Measurements from ENCODE around the gene MUC2. TPM values are rescaled to one million over a fixed set of nuclear protein-coding genes. Genes with fewer than 3 reads are reported as not detected.

Gene MUC2
- total and polyA plus RNA-seq, 10 of the 15 experiments (the other 5 are each of a cell fraction or from before 2014, with no cell fraction given): 0.23 TPM; not detected in 9

- no peak for TF ChIP-seq GABPA (IDR thresholded peaks at IDR 0.05; ENCODE audit: low read depth)
Measured at GRCh38 chr11:1071571-1072115, 3.0 kb upstream of the MUC2 start (continued).

- Histone ChIP-seq H3K79me2 (ENCODE audit: control insufficient read depth, insufficient read depth, low read length) (no peaks in the 10 kb centered on the region), H3K36me3 (ENCODE audit: control insufficient read depth in 2 of 2, insufficient read depth in 2 of 2, low read length in 1 of 2) (no peaks in the 10 kb centered on the region), H4K20me1 (ENCODE audit: control insufficient read depth, insufficient read depth) (no peaks in the 10 kb centered on the region), H3K9ac (ENCODE audit: control insufficient read depth, insufficient read depth, low read length) (no peak overlapping the region), H3K27ac (ENCODE audit: control insufficient read depth, insufficient read depth) (no peak overlapping the region), H3K4me1 (ENCODE audit: control insufficient read depth, insufficient read depth, low read length) (no peaks in the 10 kb centered on the region), H2AFZ (ENCODE audit: control insufficient read depth, low read depth, low read length) (no peak overlapping the region), H3K27me3 (replicated peaks in 1 of 2; ENCODE audit: control insufficient read depth in 2 of 2, insufficient read depth in 2 of 2, low read length in 1 of 2) (no peaks in the 10 kb centered on the region), H3K9me3 (replicated peaks; ENCODE audit: control insufficient read depth, insufficient read depth, low read length) (no peaks in the 10 kb centered on the region), H3K4me3 (no peak overlapping the region), H3K4me2 (ENCODE audit: control insufficient read depth, insufficient read depth) (no peak overlapping the region)
- DNase-seq (ENCODE audit: low read depth, low spot score) (no peak), ATAC-seq (no peak), FAIRE-seq (no peak)
- ChIA-PET RAD21 (ENCODE audit: unreplicated experiment) (no interaction called here), CTCF (no interaction called here), POLR2A (no interaction called here), SMC1A (ENCODE audit: uncharacterized antibody, unreplicated experiment) (no interaction called here)
- no TSS peak for BruUV-seq (replicated peaks)
- intact Hi-C loops (cut with micrococcal nuclease; ENCODE audit: unreplicated experiment): no loop called here
- WGBS (ENCODE audit: insufficient coverage, insufficient replicate concordance, low lambda C conversion rate, missing lambda C conversion rate): 33% methylated on average over 15 of the region's 18 CpGs
- in situ Hi-C loops (cut with MboI): no loop called here
- TF ChIP-seq JUNB (IDR thresholded peaks at IDR 0.05) (no peak), BHLHE40 (IDR thresholded peaks at IDR 0.05; ENCODE audit: borderline replicate concordance in 1 of 2, low read depth in 2 of 2, low read length in 1 of 2) (no peak), ZZZ3 (IDR thresholded peaks at IDR 0.05; ENCODE audit: control insufficient read depth, insufficient read length, low read depth) (no peak), TCF7 (IDR thresholded peaks at IDR 0.05; ENCODE audit: borderline replicate concordance) (no peak), IKZF1 (conservative IDR thresholded peaks at IDR 0.05) (no peak), YBX1 (IDR thresholded peaks at IDR 0.05) (no peak), ZBTB33 (IDR thresholded peaks at IDR 0.05) (no peak), PAX5 (IDR thresholded peaks at IDR 0.05; ENCODE audit: borderline replicate concordance, low read depth, low read length) (no peak), TCF12 (IDR thresholded peaks at IDR 0.05; ENCODE audit: low read depth, low read length) (no peak), POLR2AphosphoS2 (IDR thresholded peaks at IDR 0.05; ENCODE audit: low read depth, low read length) (no peak), HSF1 (IDR thresholded peaks at IDR 0.05; ENCODE audit: low read depth, low read length) (no peak), MTA3 (IDR thresholded peaks at IDR 0.05; ENCODE audit: borderline replicate concordance, low read length) (no peak)
Measured at GRCh38 chr11:1072116-1072820, 2.4 kb upstream of the MUC2 start.
